BJ (cell line): ENCODE data around the gene AGO3. TPM values are rescaled to one million over a fixed set of nuclear protein-coding genes. Genes with fewer than 3 reads are reported as not detected.

ENCODE experiments used
- CTCF ChIA-PET: fragments of 350-600 bp; formaldehyde crosslinking; extraction: SDS; loops from one replicate; lab custom pipeline; 2021; ENCODE audit warnings: antibody characterized with exemption, inconsistent platforms; lab: Yijun Ruan, JAX
- POLR2A ChIA-PET: fragments of 300-600 bp; sonication (Branson Sonifier 250); formaldehyde crosslinking; extraction: SDS; loops from one replicate; lab custom pipeline; 2021; ENCODE audit warnings: antibody characterized with exemption; lab: Charles Lee
- DNase-seq: peaks from one replicate; pipeline ENCODE4 v3.0.0-alpha.2; 2011; ENCODE audit warnings: low read depth
- H3K27me3 ChIP-seq: 2 replicates; pipeline ENCODE4 v1.6.0; 2011; ENCODE audit warnings: low read length; ENCODE audit not compliant: control insufficient read depth, insufficient read depth
- H3K36me3 ChIP-seq: 2 replicates; pipeline ENCODE4 v1.5.1; 2011; ENCODE audit warnings: low read length; ENCODE audit not compliant: control insufficient read depth, insufficient read depth
- H3K4me3 ChIP-seq: 2 replicates; pipeline ENCODE4 v1.5.1; 2011; ENCODE audit warnings: low read depth, mild to moderate bottlenecking, control low read depth, low read length
- CTCF ChIP-seq: IDR thresholded peaks from 2 replicates; pipeline ENCODE4 v1.5.1; 2011; ENCODE audit warnings: low read depth, mild to moderate bottlenecking, control low read depth, inconsistent platforms, low read length, moderate library complexity; ENCODE audit not compliant: insufficient read depth
- polyA plus RNA-seq: library from polyadenylated mRNA; depleted of rRNA; stranded (reverse); fragments of >200 nt; gene quantifications from 2 replicates; pipeline ENCODE4 v1.2.3, GENCODE V29; 2011

Gene AGO3
- polyA plus RNA-seq, 1 experiment, result 18.9 TPM

- no peak for DNase-seq
- POLR2A ChIA-PET, result no interaction called here
Measured at GRCh38 chr1:36093226-36093625, 162.3 kb downstream of the AGO3 start.

GRCh38 chr1:36093929-36094328 lies 163.0 kb downstream of the AGO3 start:
- ChIA-PET CTCF (interaction anchor here (2.2 to 17.9 kb wide), 2 partner anchors 39 to 94 kb away, joined by 25 to 382 read pairs; no protein-coding TSS in a partner anchor), POLR2A (no interaction called here)
- Histone ChIP-seq H3K4me3 (no peak overlapping the region), H3K36me3 (peaks cover 29% of the 10 kb centered on the region), H3K27me3 (no peaks in the 10 kb centered on the region)
- TF ChIP-seq CTCF, result no peak
- DNase-seq, result no peak

More at GRCh38 chr1:36093226-36093625, 162.3 kb downstream of the AGO3 start:
- Histone ChIP-seq H3K4me3 (no peak overlapping the region), H3K27me3 (no peaks in the 10 kb centered on the region), H3K36me3 (peaks cover 29% of the 10 kb centered on the region)
- CTCF ChIA-PET, result interaction anchor here (17.9 kb wide), 1 partner anchor 40 kb away, joined by 382 read pairs; no protein-coding TSS in a partner anchor
- TF ChIP-seq CTCF, result no peak

GRCh38 chr1:36094621-36095061 lies 163.7 kb downstream of the AGO3 start:
- Histone ChIP-seq H3K27me3 (no peaks in the 10 kb centered on the region), H3K4me3 (no peak overlapping the region), H3K36me3 (peaks cover 29% of the 10 kb centered on the region)
- CTCF ChIA-PET, result interaction anchor here (0.9 to 17.9 kb wide), 4 partner anchors 12 to 94 kb away, joined by 4 to 382 read pairs (median 14); no protein-coding TSS in a partner anchor
- DNase-seq, result no peak
- POLR2A ChIA-PET, result no interaction called here
- TF ChIP-seq CTCF, result no peak

- TF ChIP-seq CTCF, result no peak
- CTCF ChIA-PET, result interaction anchor here (1.3 to 17.9 kb wide), 9 partner anchors 11 to 189 kb away, joined by 3 to 382 read pairs (median 9); partner anchors contain the start of genes THRAP3 and TRAPPC3
- no peak overlapping the region for H3K4me3 ChIP-seq
- H3K36me3 ChIP-seq, result peaks cover 29% of the 10 kb centered on the region
- H3K27me3 ChIP-seq, result no peaks in the 10 kb centered on the region
- POLR2A ChIA-PET, result no interaction called here
- no peak for DNase-seq
Measured at GRCh38 chr1:36095760-36096405, 165.0 kb downstream of the AGO3 start.
